Measurements from ENCODE around the gene LRFN3. TPM values are rescaled to one million over a fixed set of nuclear protein-coding genes. Genes with fewer than 3 reads are reported as not detected.
"Not testable (repeated sequence)": the region's sequence is repeated elsewhere in the genome, so short reads cannot be mapped to it uniquely, and the experiment has no call there.

The LRFN3 gene
- total and polyA plus RNA-seq, 10 donors, result 0.76 to 18.2 (median 9.1) TPM

DNA sequence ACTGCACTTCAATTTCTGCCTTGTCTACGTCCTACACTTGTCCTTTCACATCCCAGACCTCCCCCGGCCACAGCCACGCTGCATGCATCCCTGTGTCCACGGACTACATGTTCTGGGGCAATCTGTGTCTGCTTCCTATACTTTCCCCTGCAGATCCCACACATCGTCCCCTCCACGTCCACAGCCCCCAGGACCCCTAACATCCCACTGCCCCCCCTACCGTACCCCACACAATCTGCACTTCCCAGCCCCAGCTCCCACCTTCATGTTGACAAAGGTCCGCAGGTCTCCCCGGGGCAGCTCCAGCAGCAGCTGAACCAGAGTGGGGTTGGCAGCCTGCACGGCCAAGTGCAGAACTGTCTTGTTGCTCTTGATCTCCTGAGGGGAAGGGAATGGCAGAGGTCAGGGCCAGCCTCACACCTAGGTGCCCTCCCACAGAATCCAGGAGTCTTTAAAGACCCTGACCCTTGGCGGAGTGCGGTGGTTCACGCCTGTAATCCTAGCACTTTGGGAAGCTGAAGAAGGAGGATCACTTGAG, 46.0 kb upstream of the LRFN3 start:
- Histone ChIP-seq H3K4me3 (no peak overlapping the region), H3K9me3 (no peaks in the 10 kb centered on the region), H3K27me3 (replicated peaks in 1 of 7) (no peaks in the 10 kb centered on the region), H3K4me1 (peaks cover 0 to 4% (median 0%) of the 10 kb centered on the region in 6 donors), H3K36me3 (peaks cover 5 to 97% (median 82%) of the 10 kb centered on the region in 6 donors), H3K27ac (no peak overlapping the region)
- intact Hi-C loops (cut with DNase I; ENCODE audit: low total_unique reads), result no loop called here
- no peak for DNase-seq
- 91 to 96% (median 92%) methylated on average over 13 of the region's 13 CpGs for WGBS, 5 donors
- TF ChIP-seq, protein P1, sequence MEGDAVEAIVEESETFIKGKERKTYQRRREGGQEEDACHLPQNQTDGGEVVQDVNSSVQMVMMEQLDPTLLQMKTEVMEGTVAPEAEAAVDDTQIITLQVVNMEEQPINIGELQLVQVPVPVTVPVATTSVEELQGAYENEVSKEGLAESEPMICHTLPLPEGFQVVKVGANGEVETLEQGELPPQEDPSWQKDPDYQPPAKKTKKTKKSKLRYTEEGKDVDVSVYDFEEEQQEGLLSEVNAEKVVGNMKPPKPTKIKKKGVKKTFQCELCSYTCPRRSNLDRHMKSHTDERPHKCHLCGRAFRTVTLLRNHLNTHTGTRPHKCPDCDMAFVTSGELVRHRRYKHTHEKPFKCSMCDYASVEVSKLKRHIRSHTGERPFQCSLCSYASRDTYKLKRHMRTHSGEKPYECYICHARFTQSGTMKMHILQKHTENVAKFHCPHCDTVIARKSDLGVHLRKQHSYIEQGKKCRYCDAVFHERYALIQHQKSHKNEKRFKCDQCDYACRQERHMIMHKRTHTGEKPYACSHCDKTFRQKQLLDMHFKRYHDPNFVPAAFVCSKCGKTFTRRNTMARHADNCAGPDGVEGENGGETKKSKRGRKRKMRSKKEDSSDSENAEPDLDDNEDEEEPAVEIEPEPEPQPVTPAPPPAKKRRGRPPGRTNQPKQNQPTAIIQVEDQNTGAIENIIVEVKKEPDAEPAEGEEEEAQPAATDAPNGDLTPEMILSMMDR (IDR thresholded peaks at IDR 0.05 in 8 of 11, conservative IDR thresholded peaks at IDR 0.05 in 3 of 11), result no peak
- no peak for TF ChIP-seq POLR2AphosphoS5 (IDR thresholded peaks at IDR 0.05)
- no peak for TF ChIP-seq POLR2A (IDR thresholded peaks at IDR 0.05)

DNA sequence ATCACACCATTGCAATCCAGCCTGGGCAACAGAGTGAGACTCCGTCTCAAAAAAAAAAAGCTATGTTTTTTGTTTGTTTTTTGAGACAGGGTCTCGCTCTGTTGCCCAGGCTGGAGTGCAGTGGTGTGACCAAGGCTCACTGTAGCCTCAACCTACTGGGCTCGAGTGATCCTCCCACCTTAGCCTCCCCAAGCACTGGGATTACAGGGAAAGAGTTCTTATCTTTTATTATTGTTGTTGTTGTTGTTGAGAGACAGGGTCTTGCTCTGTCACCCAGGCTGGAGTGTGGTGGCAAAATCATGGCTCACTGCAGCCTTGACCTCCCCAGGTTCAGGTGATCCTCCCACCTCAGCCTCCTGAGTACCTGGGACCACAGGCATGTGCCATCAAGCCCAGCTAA, 44.4 kb upstream of the LRFN3 start:
- H3K27me3 ChIP-seq (replicated peaks in 1 of 7); H3K9me3 ChIP-seq; H3K4me3 ChIP-seq; intact Hi-C loops (cut with DNase I; ENCODE audit: low total_unique reads); DNase-seq; H3K27ac ChIP-seq: not testable (repeated sequence)
- WGBS, 5 donors, result 93 to 99% (median 97%) methylated on average over 3 of the region's 3 CpGs
- Histone ChIP-seq H3K36me3 (peaks cover 5 to 100% (median 96%) of the 10 kb centered on the region in 6 donors), H3K4me1 (peaks cover 0 to 16% (median 5%) of the 10 kb centered on the region in 6 donors)

- DNase-seq, result no peak
- intact Hi-C loops (cut with DNase I; ENCODE audit: low total_unique reads), result no loop called here
These were observed 41.8 kb upstream of the LRFN3 start for GRCh38 chr19:35894342-35894741.

GRCh38 chr19:35895911-35896642, 40.1 kb upstream of the LRFN3 start:
- WGBS, 5 donors, result 86 to 95% (median 94%) methylated on average over 14 to 21 of the region's 21 CpGs
- Histone ChIP-seq H3K27ac (peak overlapping the region in 2 of 8 donors; percentile 14 to 96), H3K4me3 (no peak overlapping the region), H3K4me1 (peaks cover 9 to 47% (median 30%) of the 10 kb centered on the region in 6 donors), H3K36me3 (peaks cover 0 to 72% (median 65%) of the 10 kb centered on the region in 6 donors), H3K27me3 (replicated peaks in 1 of 7) (no peaks in the 10 kb centered on the region), H3K9me3 (no peaks in the 10 kb centered on the region)
- intact Hi-C loops (cut with DNase I; ENCODE audit: low total_unique reads), result no loop called here
- no peak for DNase-seq
- TF ChIP-seq POLR2A (IDR thresholded peaks at IDR 0.05) (no peak), POLR2AphosphoS5 (IDR thresholded peaks at IDR 0.05) (peak in 2 of 3 donors; percentile 14 to 17)
- TF ChIP-seq, protein P1 (IDR thresholded peaks at IDR 0.05 in 8 of 11, conservative IDR thresholded peaks at IDR 0.05 in 3 of 11), result no peak

More at GRCh38 chr19:35894342-35894741, 41.8 kb upstream of the LRFN3 start:
- H3K27me3 ChIP-seq (replicated peaks in 1 of 7), result no peaks in the 10 kb centered on the region
- H3K27ac ChIP-seq, result no peak overlapping the region
- H3K4me3 ChIP-seq, result no peak overlapping the region
- H3K4me1 ChIP-seq, result peaks cover 7 to 40% (median 25%) of the 10 kb centered on the region in 6 donors
- 94 to 100% (median 98%) methylated on average over 2 of the region's 2 CpGs for WGBS, 5 donors
- TF ChIP-seq POLR2A (IDR thresholded peaks at IDR 0.05), result no peak
- peaks cover 5 to 90% (median 82%) of the 10 kb centered on the region in 6 donors for H3K36me3 ChIP-seq
- H3K9me3 ChIP-seq, result no peaks in the 10 kb centered on the region

DNA sequence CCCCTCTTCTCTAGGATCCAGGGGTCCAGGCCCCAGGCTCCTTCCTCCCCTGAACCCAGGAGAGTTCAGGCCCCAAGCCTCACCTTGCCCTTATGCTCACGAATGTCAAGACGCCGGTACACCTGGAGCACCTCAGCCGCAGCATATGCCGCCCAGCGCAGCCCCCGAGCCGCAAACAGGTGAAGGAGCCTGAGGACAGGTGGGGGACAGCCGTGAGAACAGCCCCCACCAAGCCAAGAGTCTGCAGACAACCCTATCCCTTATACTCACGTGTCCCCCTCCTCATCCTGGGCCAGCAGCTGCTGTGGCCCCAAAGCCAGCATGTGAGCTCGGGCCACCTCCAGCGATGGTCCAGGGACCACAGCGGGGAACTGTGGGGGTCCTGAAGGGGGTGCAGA, 39.5 kb upstream of the LRFN3 start:
- no peak for DNase-seq
- peak in 1 of 3 donors; percentile 26 for TF ChIP-seq POLR2AphosphoS5 (IDR thresholded peaks at IDR 0.05)
- no peak for TF ChIP-seq POLR2A (IDR thresholded peaks at IDR 0.05)
- TF ChIP-seq, protein P1 (IDR thresholded peaks at IDR 0.05 in 8 of 11, conservative IDR thresholded peaks at IDR 0.05 in 3 of 11), result no peak
- intact Hi-C loops (cut with DNase I; ENCODE audit: low total_unique reads), result no loop called here
- peaks cover 0 to 67% (median 59%) of the 10 kb centered on the region in 6 donors for H3K36me3 ChIP-seq
- peaks cover 14 to 52% (median 35%) of the 10 kb centered on the region in 6 donors for H3K4me1 ChIP-seq
- H3K4me3 ChIP-seq, result no peak overlapping the region
- WGBS, 5 donors, result 92 to 98% (median 95%) methylated on average over 11 to 13 of the region's 13 CpGs
- H3K27ac ChIP-seq, result peak overlapping the region in 2 of 8 donors; percentile 96 to 97
- no peaks in the 10 kb centered on the region for H3K27me3 ChIP-seq (replicated peaks in 1 of 7)
- no peaks in the 10 kb centered on the region for H3K9me3 ChIP-seq
